B cell (primary cell): ENCODE measurements around the gene OR2AG1. TPM values are rescaled to one million over a fixed set of nuclear protein-coding genes. Genes with fewer than 3 reads are reported as not detected.
"Not testable (repeated sequence)": the region's sequence is repeated elsewhere in the genome, so short reads cannot be mapped to it uniquely, and the experiment has no call there.

Source experiments
- ATAC-seq: fragments of 200-7000 bp; cut with Tn5 transposase; one replicate; pipeline ENCODE4 v1.10.0; 2021; ENCODE audit warnings: low read depth, mild to moderate bottlenecking, moderate number of reproducible peaks, moderate library complexity
- CTCF ChIA-PET: fragments of 350-600 bp; sonication (Branson Sonifier 250); formaldehyde crosslinking; loops from one replicate; lab custom pipeline; 2021; ENCODE audit warnings: antibody characterized with exemption, inconsistent platforms; lab: Charles Lee
- POLR2A ChIA-PET: fragments of 350-600 bp; sonication (Branson Sonifier 250); formaldehyde crosslinking; loops from one replicate; lab custom pipeline; 2021; ENCODE audit warnings: antibody characterized with exemption; lab: Charles Lee
- DNase-seq: peaks from one replicate; pipeline ENCODE4 v3.0.0; 2013
- H2AFZ ChIP-seq: 2 replicates; pipeline ENCODE4 v1.6.1; 2012; ENCODE audit warnings: mild to moderate bottlenecking, low read depth, low read length; ENCODE audit not compliant: insufficient read depth, poor library complexity, severe bottlenecking
- H3K27ac ChIP-seq, 2 donors: 1 replicate in 1 of 2; 2 replicates in 1 of 2; pipeline ENCODE4 v1.5.1; 2012 to 2013; ENCODE audit warnings: low read length in 2 of 2, mild to moderate bottlenecking in 2 of 2, moderate library complexity in 1 of 2
- H3K27me3 ChIP-seq, 4 experiments: fragments of 200-600 bp in 1 of 4; sonication (generic) in 1 of 4; replicated peaks in 1 of 4; 1 replicate in 2 of 4; 2 replicates in 2 of 4; pipeline versions ENCODE4 v1.6.1 to v1.7.0; 2013 to 2016; ENCODE audit warnings: low read length in 3 of 4, mild to moderate bottlenecking in 2 of 4, mixed read lengths in 1 of 4, moderate library complexity in 1 of 4; ENCODE audit not compliant: insufficient read depth in 4 of 4, control insufficient read depth in 3 of 4; ENCODE audit errors: control extremely low read depth in 1 of 4
- H3K36me3 ChIP-seq, 2 experiments: replicated peaks in 1 of 2; 1 replicate in 1 of 2; 2 replicates in 1 of 2; pipeline versions ENCODE4 v1.6.1 to v1.7.1; 2013; ENCODE audit warnings: low read length in 1 of 2; ENCODE audit not compliant: insufficient read depth in 2 of 2, control insufficient read depth in 1 of 2; ENCODE audit errors: control extremely low read depth in 1 of 2, extremely low read depth in 1 of 2
- H3K4me1 ChIP-seq, 2 donors: fragments of 200-600 bp in 1 of 2; sonication (generic) in 1 of 2; 1 replicate in 1 of 2; 2 replicates in 1 of 2; pipeline versions ENCODE4 v1.5.1 to v1.6.1; 2013 to 2017; ENCODE audit warnings: low read length in 2 of 2; ENCODE audit not compliant: control insufficient read depth in 2 of 2, insufficient read depth in 2 of 2
- H3K4me2 ChIP-seq: replicated peaks from 2 replicates; pipeline ENCODE3; 2012; ENCODE audit warnings: mild to moderate bottlenecking, low read depth, low read length; ENCODE audit not compliant: poor library complexity, severe bottlenecking
- H3K4me3 ChIP-seq, 5 experiments: fragments of 200-600 bp in 1 of 5; sonication (generic) in 1 of 5; 1 replicate in 3 of 5; 2 replicates in 2 of 5; pipeline versions ENCODE4 v1.5.1 to v1.7.0; 2011 to 2016; ENCODE audit warnings: low read length in 4 of 5, mild to moderate bottlenecking in 4 of 5, low read depth in 2 of 5, control low read depth in 1 of 5, moderate library complexity in 1 of 5; ENCODE audit not compliant: insufficient read depth in 1 of 5; ENCODE audit errors: control extremely low read depth in 1 of 5, extremely low read depth in 1 of 5
- H3K79me2 ChIP-seq: fragments of 200-600 bp; sonication (generic); one replicate; pipeline ENCODE4 v1.6.0; 2016; ENCODE audit warnings: low read length; ENCODE audit not compliant: control insufficient read depth, insufficient read depth
- H3K9ac ChIP-seq: fragments of 200-600 bp; sonication (generic); 2 replicates; pipeline ENCODE4 v1.6.1; 2017; ENCODE audit warnings: mild to moderate bottlenecking, low read length, moderate library complexity
- H3K9me3 ChIP-seq, 3 donors: one replicate each; pipeline versions ENCODE4 v1.6.1 to v1.7.1; 2013; ENCODE audit warnings: low read length in 2 of 3; ENCODE audit not compliant: control insufficient read depth in 2 of 3, insufficient read depth in 1 of 3; ENCODE audit errors: control extremely low read depth in 1 of 3
- H4K20me1 ChIP-seq: 2 replicates; pipeline ENCODE4 v1.6.0; 2012; ENCODE audit warnings: mild to moderate bottlenecking, low read length; ENCODE audit not compliant: insufficient read depth, control insufficient read depth, poor library complexity, severe bottlenecking
- H3K27ac Mint-ChIP-seq: one replicate; pipeline ENCODE4 v1.8.0; 2021; ENCODE audit warnings: mixed read lengths
- H3K27me3 Mint-ChIP-seq: one replicate; pipeline ENCODE4 v1.8.0; 2021; ENCODE audit warnings: mixed read lengths
- H3K4me1 Mint-ChIP-seq: one replicate; pipeline ENCODE4 v1.8.0; 2021; ENCODE audit warnings: mixed read lengths
- H3K4me3 Mint-ChIP-seq: one replicate; pipeline ENCODE4 v1.8.0; 2021; ENCODE audit warnings: mixed read lengths
- H3K9me3 Mint-ChIP-seq: one replicate; pipeline ENCODE4 v1.8.0; 2022; ENCODE audit warnings: mixed read lengths; ENCODE audit not compliant: insufficient read depth
- EZH2 ChIP-seq: IDR thresholded peaks from 2 replicates; pipeline ENCODE4 v1.6.1; 2012; ENCODE audit warnings: borderline replicate concordance, low read depth, mild to moderate bottlenecking, moderate library complexity, low read length; ENCODE audit not compliant: insufficient read depth, poor library complexity, severe bottlenecking
- WGBS: methylation state at CpG from one replicate; pipeline ENCODE4 v1.1.5; 2013; ENCODE audit warnings: missing lambda C conversion rate; ENCODE audit not compliant: insufficient coverage; 5-methylcytosine and 5-hydroxymethylcytosine counted together
- intact Hi-C: fragments of 100-400 bp; cut with micrococcal nuclease; formaldehyde crosslinking; loops from one replicate; pipeline ENCODE4 v1.10.0; 2022
- polyA plus RNA-seq: library from polyadenylated mRNA; depleted of rRNA; stranded (reverse); fragments of >200 nt; gene quantifications from 2 replicates; pipeline ENCODE4 v1.2.3, GENCODE V29; 2012
- total RNA-seq, 2 donors: library from RNA; stranded (reverse); fragments of 120-200 nt in 1 of 2; gene quantifications; 1 replicate in 1 of 2; 2 replicates in 1 of 2; pipeline versions ENCODE4 v1.2.3 to v1.2.4, GENCODE V29; 2013 to 2022
- TF ChIP-seq, protein P1 (sequence below): fragments of 200-600 bp; IDR thresholded peaks from one replicate; pipeline ENCODE4 v1.8.0; 2022; ENCODE audit warnings: antibody characterized with exemption, mild to moderate bottlenecking

The OR2AG1 gene
- total and polyA plus RNA-seq, 2 donors (not counting 1 experiment from before 2014, with no cell fraction given), result not detected

DNA sequence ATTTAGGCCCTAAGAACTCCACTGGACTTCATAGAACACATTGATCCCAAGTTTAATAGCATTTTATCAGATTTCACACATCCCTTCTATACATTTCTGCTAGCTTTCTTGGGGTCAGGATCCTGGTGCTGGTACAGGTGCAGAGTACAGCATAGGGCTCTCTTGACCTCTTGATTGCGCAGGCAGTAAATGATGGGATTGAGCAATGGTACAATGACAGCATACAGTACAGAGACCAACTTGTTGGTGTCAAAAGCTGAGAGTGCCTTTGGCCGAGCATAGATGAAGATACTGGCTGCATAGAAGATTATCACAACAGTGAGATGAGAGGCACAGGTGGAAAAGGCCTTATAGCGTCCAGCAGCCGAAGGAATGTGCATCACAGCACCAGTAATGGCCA, 11.8 kb downstream of the OR2AG1 start:
- WGBS, result 83% methylated on average over 4 of the region's 4 CpGs
- Histone ChIP-seq H2AFZ (no peak overlapping the region), H4K20me1 (no peaks in the 10 kb centered on the region), H3K9me3 (no peaks in the 10 kb centered on the region), H3K9ac (no peak overlapping the region), H3K4me1 (no peaks in the 10 kb centered on the region), H3K79me2 (no peaks in the 10 kb centered on the region), H3K27me3 (no peaks in the 10 kb centered on the region), H3K27ac (no peak overlapping the region), H3K4me3 (no peak overlapping the region), H3K4me2 (no peak overlapping the region), H3K36me3 (no peaks in the 10 kb centered on the region)
- ChIA-PET CTCF (interaction anchor here (0.6 to 2.1 kb wide), 2 partner anchors 18 to 546 kb away, joined by 3 to 9 read pairs; no protein-coding TSS in a partner anchor), POLR2A (no interaction called here)
- Mint-ChIP-seq H3K4me1 (no peaks in the 10 kb centered on the region), H3K9me3 (no peaks in the 10 kb centered on the region), H3K27me3 (peaks cover under 1% of the 10 kb centered on the region), H3K27ac (no peak overlapping the region), H3K4me3 (no peak overlapping the region)
- DNase-seq, result no peak
- TF ChIP-seq EZH2, result no peak
- TF ChIP-seq, protein P1, sequence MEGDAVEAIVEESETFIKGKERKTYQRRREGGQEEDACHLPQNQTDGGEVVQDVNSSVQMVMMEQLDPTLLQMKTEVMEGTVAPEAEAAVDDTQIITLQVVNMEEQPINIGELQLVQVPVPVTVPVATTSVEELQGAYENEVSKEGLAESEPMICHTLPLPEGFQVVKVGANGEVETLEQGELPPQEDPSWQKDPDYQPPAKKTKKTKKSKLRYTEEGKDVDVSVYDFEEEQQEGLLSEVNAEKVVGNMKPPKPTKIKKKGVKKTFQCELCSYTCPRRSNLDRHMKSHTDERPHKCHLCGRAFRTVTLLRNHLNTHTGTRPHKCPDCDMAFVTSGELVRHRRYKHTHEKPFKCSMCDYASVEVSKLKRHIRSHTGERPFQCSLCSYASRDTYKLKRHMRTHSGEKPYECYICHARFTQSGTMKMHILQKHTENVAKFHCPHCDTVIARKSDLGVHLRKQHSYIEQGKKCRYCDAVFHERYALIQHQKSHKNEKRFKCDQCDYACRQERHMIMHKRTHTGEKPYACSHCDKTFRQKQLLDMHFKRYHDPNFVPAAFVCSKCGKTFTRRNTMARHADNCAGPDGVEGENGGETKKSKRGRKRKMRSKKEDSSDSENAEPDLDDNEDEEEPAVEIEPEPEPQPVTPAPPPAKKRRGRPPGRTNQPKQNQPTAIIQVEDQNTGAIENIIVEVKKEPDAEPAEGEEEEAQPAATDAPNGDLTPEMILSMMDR, result no peak
- ATAC-seq, result no peak
- intact Hi-C loops, result no loop called here

DNA sequence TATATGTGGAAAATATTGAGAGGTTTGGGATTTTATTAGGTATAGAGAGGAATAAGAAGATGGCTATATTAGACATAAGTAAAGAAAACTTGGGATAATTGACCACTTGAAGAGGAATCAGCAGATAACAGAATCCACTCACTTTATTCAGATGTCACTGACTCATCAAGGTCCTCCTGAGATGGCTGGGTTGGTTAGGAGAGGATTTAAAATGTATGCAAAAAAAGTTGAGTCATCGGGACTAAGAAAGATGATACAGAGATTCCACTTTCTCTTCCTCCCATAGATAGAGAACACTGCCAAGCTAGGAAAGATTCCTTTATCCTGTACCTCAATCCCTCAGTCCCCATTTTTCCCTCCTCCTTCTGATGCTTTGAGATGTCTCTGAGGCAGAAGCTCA, 16.6 kb downstream of the OR2AG1 start, which contains the start of gene OR6A2:
Gene OR6A2 (minus strand): TSS at position 288 of the 400 bp plus-strand sequence. CDS start 3,981 bp downstream, outside the sequence.
- Histone ChIP-seq H3K9me3 (peaks cover 0 to 11% (median 1%) of the 10 kb centered on the region in 3 donors), H3K27me3 (peaks cover 0 to 6% (median 0%) of the 10 kb centered on the region in 4 experiments), H3K36me3 (no peaks in the 10 kb centered on the region), H2AFZ (no peak within 1 kb of the TSS), H4K20me1 (no peaks in the 10 kb centered on the region), H3K9ac (no peak within 1 kb of the TSS), H3K27ac (no peak within 1 kb of the TSS), H3K4me3 (no peak within 1 kb of the TSS), H3K4me1 (no peaks in the 10 kb centered on the region), H3K4me2 (no peak within 1 kb of the TSS), H3K79me2 (no peaks in the 10 kb centered on the region)
- Mint-ChIP-seq H3K27me3 (peaks cover 4% of the 10 kb centered on the region), H3K4me3 (no peak within 1 kb of the TSS), H3K9me3 (peaks cover 6% of the 10 kb centered on the region), H3K4me1 (no peaks in the 10 kb centered on the region), H3K27ac (no peak within 1 kb of the TSS)
- CTCF ChIA-PET, result interaction anchor here (0.7 to 0.9 kb wide), 2 partner anchors 12 to 27 kb away, joined by 3 to 4 read pairs; no protein-coding TSS in a partner anchor
- POLR2A ChIA-PET, result no interaction called here
- WGBS, result no CpG with 5 or more reads among the region's 1 CpG
- ATAC-seq (no peak), DNase-seq (no peak)
- no peak for TF ChIP-seq EZH2
- intact Hi-C loops, result no loop called here

DNA sequence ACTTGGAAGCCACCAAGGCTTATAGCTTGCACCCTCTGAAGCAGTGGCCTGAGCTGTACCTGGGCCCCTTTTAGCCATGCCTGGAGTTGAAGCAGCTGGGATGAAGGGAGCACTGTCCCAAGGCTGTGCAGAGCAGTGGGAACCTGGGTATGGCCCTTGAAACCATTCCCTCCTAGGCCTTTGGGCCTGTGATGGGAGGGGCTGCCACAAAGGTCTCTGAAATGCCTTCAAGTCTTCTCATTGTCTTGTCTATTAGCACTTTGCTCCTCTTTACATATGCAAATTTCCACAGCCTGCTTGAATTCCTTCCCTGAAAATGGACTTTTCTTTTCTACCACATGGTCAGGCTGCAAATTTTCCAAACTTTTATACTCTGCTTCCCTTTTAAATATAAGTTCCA, 18.3 kb downstream of the OR2AG1 start:
- H3K79me2 ChIP-seq, H3K27me3 Mint-ChIP-seq, H3K4me1 Mint-ChIP-seq, H3K36me3 ChIP-seq, H2AFZ ChIP-seq, H3K9ac ChIP-seq, POLR2A ChIA-PET, H3K9me3 Mint-ChIP-seq, DNase-seq, H4K20me1 ChIP-seq, H3K4me3 Mint-ChIP-seq, H3K27ac ChIP-seq, H3K27ac Mint-ChIP-seq, ATAC-seq, H3K4me1 ChIP-seq, H3K27me3 ChIP-seq, H3K4me2 ChIP-seq, intact Hi-C loops, H3K4me3 ChIP-seq: not testable (repeated sequence)
- CTCF ChIA-PET, result interaction anchor here (0.8 kb wide), 1 partner anchor 11 kb away, joined by 4 read pairs; no protein-coding TSS in a partner anchor
- H3K9me3 ChIP-seq, result peaks cover 0 to 11% (median 1%) of the 10 kb centered on the region in 3 donors
